B cell (primary cell): ENCODE data around the gene SMIM36. TPM values are rescaled to one million over a fixed set of nuclear protein-coding genes. Genes with fewer than 3 reads are reported as not detected.

Experiments used
- ATAC-seq: fragments of 200-7000 bp; cut with Tn5 transposase; one replicate; pipeline ENCODE4 v1.10.0; 2021; ENCODE audit warnings: low read depth, mild to moderate bottlenecking, moderate number of reproducible peaks, moderate library complexity
- CTCF ChIA-PET: fragments of 350-600 bp; sonication (Branson Sonifier 250); formaldehyde crosslinking; loops from one replicate; lab custom pipeline; 2021; ENCODE audit warnings: antibody characterized with exemption, inconsistent platforms; lab: Charles Lee
- POLR2A ChIA-PET: fragments of 350-600 bp; sonication (Branson Sonifier 250); formaldehyde crosslinking; loops from one replicate; lab custom pipeline; 2021; ENCODE audit warnings: antibody characterized with exemption; lab: Charles Lee
- DNase-seq: peaks from one replicate; pipeline ENCODE4 v3.0.0; 2013
- H2AFZ ChIP-seq: 2 replicates; pipeline ENCODE4 v1.6.1; 2012; ENCODE audit warnings: mild to moderate bottlenecking, low read depth, low read length; ENCODE audit not compliant: insufficient read depth, poor library complexity, severe bottlenecking
- H3K27ac ChIP-seq, 2 donors: 1 replicate in 1 of 2; 2 replicates in 1 of 2; pipeline ENCODE4 v1.5.1; 2012 to 2013; ENCODE audit warnings: low read length in 2 of 2, mild to moderate bottlenecking in 2 of 2, moderate library complexity in 1 of 2
- H3K27me3 ChIP-seq, 4 experiments: fragments of 200-600 bp in 1 of 4; sonication (generic) in 1 of 4; replicated peaks in 1 of 4; 1 replicate in 2 of 4; 2 replicates in 2 of 4; pipeline versions ENCODE4 v1.6.1 to v1.7.0; 2013 to 2016; ENCODE audit warnings: low read length in 3 of 4, mild to moderate bottlenecking in 2 of 4, mixed read lengths in 1 of 4, moderate library complexity in 1 of 4; ENCODE audit not compliant: insufficient read depth in 4 of 4, control insufficient read depth in 3 of 4; ENCODE audit errors: control extremely low read depth in 1 of 4
- H3K36me3 ChIP-seq, 2 experiments: replicated peaks in 1 of 2; 1 replicate in 1 of 2; 2 replicates in 1 of 2; pipeline versions ENCODE4 v1.6.1 to v1.7.1; 2013; ENCODE audit warnings: low read length in 1 of 2; ENCODE audit not compliant: insufficient read depth in 2 of 2, control insufficient read depth in 1 of 2; ENCODE audit errors: control extremely low read depth in 1 of 2, extremely low read depth in 1 of 2
- H3K4me1 ChIP-seq, 2 donors: fragments of 200-600 bp in 1 of 2; sonication (generic) in 1 of 2; 1 replicate in 1 of 2; 2 replicates in 1 of 2; pipeline versions ENCODE4 v1.5.1 to v1.6.1; 2013 to 2017; ENCODE audit warnings: low read length in 2 of 2; ENCODE audit not compliant: control insufficient read depth in 2 of 2, insufficient read depth in 2 of 2
- H3K4me2 ChIP-seq: replicated peaks from 2 replicates; pipeline ENCODE3; 2012; ENCODE audit warnings: mild to moderate bottlenecking, low read depth, low read length; ENCODE audit not compliant: poor library complexity, severe bottlenecking
- H3K4me3 ChIP-seq, 5 experiments: fragments of 200-600 bp in 1 of 5; sonication (generic) in 1 of 5; 1 replicate in 3 of 5; 2 replicates in 2 of 5; pipeline versions ENCODE4 v1.5.1 to v1.7.0; 2011 to 2016; ENCODE audit warnings: low read length in 4 of 5, mild to moderate bottlenecking in 4 of 5, low read depth in 2 of 5, control low read depth in 1 of 5, moderate library complexity in 1 of 5; ENCODE audit not compliant: insufficient read depth in 1 of 5; ENCODE audit errors: control extremely low read depth in 1 of 5, extremely low read depth in 1 of 5
- H3K79me2 ChIP-seq: fragments of 200-600 bp; sonication (generic); one replicate; pipeline ENCODE4 v1.6.0; 2016; ENCODE audit warnings: low read length; ENCODE audit not compliant: control insufficient read depth, insufficient read depth
- H3K9ac ChIP-seq: fragments of 200-600 bp; sonication (generic); 2 replicates; pipeline ENCODE4 v1.6.1; 2017; ENCODE audit warnings: mild to moderate bottlenecking, low read length, moderate library complexity
- H3K9me3 ChIP-seq, 3 donors: one replicate each; pipeline versions ENCODE4 v1.6.1 to v1.7.1; 2013; ENCODE audit warnings: low read length in 2 of 3; ENCODE audit not compliant: control insufficient read depth in 2 of 3, insufficient read depth in 1 of 3; ENCODE audit errors: control extremely low read depth in 1 of 3
- H4K20me1 ChIP-seq: 2 replicates; pipeline ENCODE4 v1.6.0; 2012; ENCODE audit warnings: mild to moderate bottlenecking, low read length; ENCODE audit not compliant: insufficient read depth, control insufficient read depth, poor library complexity, severe bottlenecking
- H3K27ac Mint-ChIP-seq: one replicate; pipeline ENCODE4 v1.8.0; 2021; ENCODE audit warnings: mixed read lengths
- H3K27me3 Mint-ChIP-seq: one replicate; pipeline ENCODE4 v1.8.0; 2021; ENCODE audit warnings: mixed read lengths
- H3K4me1 Mint-ChIP-seq: one replicate; pipeline ENCODE4 v1.8.0; 2021; ENCODE audit warnings: mixed read lengths
- H3K4me3 Mint-ChIP-seq: one replicate; pipeline ENCODE4 v1.8.0; 2021; ENCODE audit warnings: mixed read lengths
- H3K9me3 Mint-ChIP-seq: one replicate; pipeline ENCODE4 v1.8.0; 2022; ENCODE audit warnings: mixed read lengths; ENCODE audit not compliant: insufficient read depth
- EZH2 ChIP-seq: IDR thresholded peaks from 2 replicates; pipeline ENCODE4 v1.6.1; 2012; ENCODE audit warnings: borderline replicate concordance, low read depth, mild to moderate bottlenecking, moderate library complexity, low read length; ENCODE audit not compliant: insufficient read depth, poor library complexity, severe bottlenecking
- WGBS: methylation state at CpG from one replicate; pipeline ENCODE4 v1.1.5; 2013; ENCODE audit warnings: missing lambda C conversion rate; ENCODE audit not compliant: insufficient coverage; 5-methylcytosine and 5-hydroxymethylcytosine counted together
- intact Hi-C: fragments of 100-400 bp; cut with micrococcal nuclease; formaldehyde crosslinking; loops from one replicate; pipeline ENCODE4 v1.10.0; 2022
- polyA plus RNA-seq: library from polyadenylated mRNA; depleted of rRNA; stranded (reverse); fragments of >200 nt; gene quantifications from 2 replicates; pipeline ENCODE4 v1.2.3, GENCODE V29; 2012
- total RNA-seq, 2 donors: library from RNA; stranded (reverse); fragments of 120-200 nt in 1 of 2; gene quantifications; 1 replicate in 1 of 2; 2 replicates in 1 of 2; pipeline versions ENCODE4 v1.2.3 to v1.2.4, GENCODE V29; 2013 to 2022
- TF ChIP-seq, protein P1 (sequence below): fragments of 200-600 bp; IDR thresholded peaks from one replicate; pipeline ENCODE4 v1.8.0; 2022; ENCODE audit warnings: antibody characterized with exemption, mild to moderate bottlenecking

The SMIM36 gene
- total and polyA plus RNA-seq, 2 donors (not counting 1 experiment from before 2014, with no cell fraction given) = not detected

DNA sequence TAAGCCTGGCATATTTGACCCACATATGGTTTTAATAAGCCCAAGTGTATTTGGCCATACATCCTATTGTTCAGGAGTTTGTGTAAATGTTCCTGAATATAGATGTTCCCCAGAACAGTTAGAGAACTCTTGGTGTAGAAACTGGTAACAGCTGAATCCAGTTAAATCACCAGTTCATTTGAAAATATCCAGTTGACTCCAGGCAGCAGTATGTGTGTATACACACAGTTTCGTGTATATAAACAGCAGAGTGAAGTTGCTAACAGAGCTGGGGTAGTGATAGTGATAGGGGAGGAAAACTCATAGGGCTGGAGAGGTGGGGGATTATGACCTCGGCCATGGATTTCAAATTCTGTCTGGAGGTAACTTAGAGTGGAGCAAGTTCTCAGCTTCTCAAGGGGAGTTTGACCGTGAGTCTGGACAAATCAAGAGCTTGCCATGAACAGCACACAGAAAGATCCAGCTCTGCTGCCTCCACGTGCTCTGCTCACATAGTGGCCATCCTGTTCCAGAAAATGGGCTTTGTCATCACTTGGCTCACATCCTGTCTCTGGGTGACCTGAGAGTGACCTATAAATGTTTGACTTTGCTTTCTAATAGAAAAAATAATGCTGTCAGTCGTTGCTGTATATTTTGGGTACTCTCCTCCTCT, 59.0 kb downstream of the SMIM36 start:
- POLR2A ChIA-PET = no interaction called here
- Histone ChIP-seq H3K9ac (no peak overlapping the region), H3K27me3 (peaks cover 0 to 3% (median 0%) of the 10 kb centered on the region in 4 experiments), H3K9me3 (no peaks in the 10 kb centered on the region), H3K4me3 (no peak overlapping the region), H3K27ac (no peak overlapping the region), H3K36me3 (no peaks in the 10 kb centered on the region), H3K79me2 (no peaks in the 10 kb centered on the region), H3K4me2 (no peak overlapping the region), H3K4me1 (no peaks in the 10 kb centered on the region), H4K20me1 (no peaks in the 10 kb centered on the region), H2AFZ (no peak overlapping the region)
- H3K4me3 Mint-ChIP-seq = no peak overlapping the region
- H3K4me1 Mint-ChIP-seq = no peaks in the 10 kb centered on the region
- intact Hi-C loops = no loop called here
- peaks cover 26% of the 10 kb centered on the region for H3K27me3 Mint-ChIP-seq
- CTCF ChIA-PET = no interaction called here
- ATAC-seq (no peak), DNase-seq (no peak)
- H3K27ac Mint-ChIP-seq = no peak overlapping the region
- no peaks in the 10 kb centered on the region for H3K9me3 Mint-ChIP-seq
- TF ChIP-seq EZH2 = no peak
- TF ChIP-seq, protein P1, sequence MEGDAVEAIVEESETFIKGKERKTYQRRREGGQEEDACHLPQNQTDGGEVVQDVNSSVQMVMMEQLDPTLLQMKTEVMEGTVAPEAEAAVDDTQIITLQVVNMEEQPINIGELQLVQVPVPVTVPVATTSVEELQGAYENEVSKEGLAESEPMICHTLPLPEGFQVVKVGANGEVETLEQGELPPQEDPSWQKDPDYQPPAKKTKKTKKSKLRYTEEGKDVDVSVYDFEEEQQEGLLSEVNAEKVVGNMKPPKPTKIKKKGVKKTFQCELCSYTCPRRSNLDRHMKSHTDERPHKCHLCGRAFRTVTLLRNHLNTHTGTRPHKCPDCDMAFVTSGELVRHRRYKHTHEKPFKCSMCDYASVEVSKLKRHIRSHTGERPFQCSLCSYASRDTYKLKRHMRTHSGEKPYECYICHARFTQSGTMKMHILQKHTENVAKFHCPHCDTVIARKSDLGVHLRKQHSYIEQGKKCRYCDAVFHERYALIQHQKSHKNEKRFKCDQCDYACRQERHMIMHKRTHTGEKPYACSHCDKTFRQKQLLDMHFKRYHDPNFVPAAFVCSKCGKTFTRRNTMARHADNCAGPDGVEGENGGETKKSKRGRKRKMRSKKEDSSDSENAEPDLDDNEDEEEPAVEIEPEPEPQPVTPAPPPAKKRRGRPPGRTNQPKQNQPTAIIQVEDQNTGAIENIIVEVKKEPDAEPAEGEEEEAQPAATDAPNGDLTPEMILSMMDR = no peak
- 85% methylated on average over 4 of the region's 5 CpGs for WGBS

DNA sequence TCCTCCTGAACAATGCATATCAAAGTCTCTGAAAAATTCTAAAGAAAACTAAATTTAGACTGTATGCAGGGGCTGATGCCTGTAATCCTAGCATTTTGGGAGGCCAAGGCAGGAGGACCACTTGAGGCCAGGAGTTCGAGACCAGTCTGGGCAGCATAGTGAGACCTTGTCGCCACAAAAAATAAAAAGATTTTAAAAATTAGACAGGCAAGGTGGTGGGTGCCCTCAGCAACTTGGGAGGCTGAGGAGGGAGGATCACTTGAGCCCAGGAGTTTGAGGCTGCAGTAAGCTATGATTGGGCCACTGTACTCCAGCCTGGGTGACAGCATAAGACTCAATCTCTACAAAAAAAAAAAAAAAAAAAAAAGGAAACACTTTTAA, 59.5 kb downstream of the SMIM36 start:
- no peaks in the 10 kb centered on the region for H3K4me1 Mint-ChIP-seq
- H3K9me3 Mint-ChIP-seq = no peaks in the 10 kb centered on the region
- no peak overlapping the region for H3K4me3 Mint-ChIP-seq
- H3K27me3 Mint-ChIP-seq = peaks cover 24% of the 10 kb centered on the region
- no peak overlapping the region for H2AFZ ChIP-seq
- H3K79me2 ChIP-seq = no peaks in the 10 kb centered on the region
- H3K27ac Mint-ChIP-seq = no peak overlapping the region
- ChIA-PET CTCF (no interaction called here), POLR2A (no interaction called here)
- ATAC-seq (no peak), DNase-seq (no peak)
- no peak overlapping the region for H3K4me2 ChIP-seq
- no peaks in the 10 kb centered on the region for H3K36me3 ChIP-seq
- intact Hi-C loops = no loop called here
- no peaks in the 10 kb centered on the region for H4K20me1 ChIP-seq
- no peak overlapping the region for H3K9ac ChIP-seq
- peaks cover 0 to 3% (median 0%) of the 10 kb centered on the region in 4 experiments for H3K27me3 ChIP-seq
- no peak overlapping the region for H3K4me3 ChIP-seq
- 71% methylated on average over 1 of the region's 2 CpGs for WGBS
- H3K27ac ChIP-seq = no peak overlapping the region
- no peaks in the 10 kb centered on the region for H3K4me1 ChIP-seq
- TF ChIP-seq, protein P1 = no peak
- TF ChIP-seq EZH2 = no peak
- no peaks in the 10 kb centered on the region for H3K9me3 ChIP-seq
